Right atrium auricular region (tissue), 2 donors: ENCODE measurements around the gene NRXN3. TPM values are rescaled to one million over a fixed set of nuclear protein-coding genes. Genes with fewer than 3 reads are reported as not detected.

Experiments
- DNase-seq: peaks from one replicate; pipeline ENCODE4 v3.0.0-alpha.2; 2019; ENCODE audit warnings: low spot score
- H3K27ac ChIP-seq, 2 donors: fragments of 200-600 bp; sonication (generic); 1 replicate in 1 of 2; 2 replicates in 1 of 2; pipeline ENCODE4 v1.5.1; 2016 to 2019
- H3K27me3 ChIP-seq, 2 donors: fragments of 200-600 bp; sonication (generic); one replicate each; pipeline versions ENCODE4 v1.5.1 to v1.6.0; 2017 to 2019
- H3K36me3 ChIP-seq: fragments of 200-600 bp; sonication (generic); one replicate; pipeline ENCODE4 v1.5.1; 2016
- H3K4me1 ChIP-seq, 2 donors: fragments of 200-600 bp; sonication (generic); one replicate each; pipeline versions ENCODE4 v1.5.1 to v1.6.0; 2017 to 2019
- H3K4me3 ChIP-seq, 2 donors: fragments of 200-600 bp; sonication (generic); 1 replicate in 1 of 2; 2 replicates in 1 of 2; pipeline ENCODE4 v1.5.1; 2017 to 2019; ENCODE audit warnings: mild to moderate bottlenecking in 1 of 2, moderate library complexity in 1 of 2
- H3K9me3 ChIP-seq, 2 donors: fragments of 200-600 bp; sonication (generic); one replicate each; pipeline ENCODE4 v1.5.1; 2019
- CTCF ChIP-seq, 2 donors: fragments of 200-600 bp; sonication (generic); IDR thresholded peaks; one replicate each; pipeline ENCODE4 v1.5.1; 2019; ENCODE audit warnings: antibody characterized with exemption in 2 of 2
- total RNA-seq, 2 donors: library from RNA; depleted of rRNA; stranded (reverse); fragments of >200 nt; gene quantifications; one replicate each; pipeline ENCODE4 v1.1.0, GENCODE V29; 2016

NRXN3 gene
- total RNA-seq, 2 donors from 2014 or later = 2.0 to 2.3 TPM

- Histone ChIP-seq H3K4me1 (no peaks in the 10 kb centered on the region), H3K27me3 (no peaks in the 10 kb centered on the region), H3K36me3 (no peaks in the 10 kb centered on the region), H3K27ac (no peak overlapping the region), H3K9me3 (no peaks in the 10 kb centered on the region), H3K4me3 (no peak overlapping the region)
- no peak for TF ChIP-seq CTCF (IDR thresholded peaks at IDR 0.05)
- no peak for DNase-seq
These were observed 447.6 kb downstream of the NRXN3 start for GRCh38 chr14:78617735-78618134.

- no peak for TF ChIP-seq CTCF (IDR thresholded peaks at IDR 0.05)
- no peaks in the 10 kb centered on the region for H3K27me3 ChIP-seq
- DNase-seq = no peak
- no peak overlapping the region for H3K4me3 ChIP-seq
- H3K4me1 ChIP-seq = no peaks in the 10 kb centered on the region
- no peaks in the 10 kb centered on the region for H3K9me3 ChIP-seq
- no peak overlapping the region for H3K27ac ChIP-seq
- no peaks in the 10 kb centered on the region for H3K36me3 ChIP-seq
These were observed 448.2 kb downstream of the NRXN3 start for GRCh38 chr14:78618368-78618767.

GRCh38 chr14:78627114-78627513, 456.9 kb downstream of the NRXN3 start:
- Histone ChIP-seq H3K36me3 (no peaks in the 10 kb centered on the region), H3K9me3 (no peaks in the 10 kb centered on the region), H3K4me3 (no peak overlapping the region), H3K4me1 (no peaks in the 10 kb centered on the region), H3K27me3 (no peaks in the 10 kb centered on the region), H3K27ac (no peak overlapping the region)
- TF ChIP-seq CTCF (IDR thresholded peaks at IDR 0.05) = no peak
- no peak for DNase-seq

- H3K27me3 ChIP-seq = no peaks in the 10 kb centered on the region
- no peak for DNase-seq
- TF ChIP-seq CTCF (IDR thresholded peaks at IDR 0.05) = no peak
- H3K36me3 ChIP-seq = no peaks in the 10 kb centered on the region
- no peaks in the 10 kb centered on the region for H3K9me3 ChIP-seq
- no peak overlapping the region for H3K4me3 ChIP-seq
- no peak overlapping the region for H3K27ac ChIP-seq
- H3K4me1 ChIP-seq = no peaks in the 10 kb centered on the region
These were observed 461.4 kb downstream of the NRXN3 start for GRCh38 chr14:78631551-78631950.

- Histone ChIP-seq H3K4me1 (no peaks in the 10 kb centered on the region), H3K4me3 (no peak overlapping the region), H3K27ac (no peak overlapping the region), H3K27me3 (no peaks in the 10 kb centered on the region), H3K9me3 (no peaks in the 10 kb centered on the region), H3K36me3 (no peaks in the 10 kb centered on the region)
- TF ChIP-seq CTCF (IDR thresholded peaks at IDR 0.05) = no peak
- no peak for DNase-seq
These were observed 463.6 kb downstream of the NRXN3 start for GRCh38 chr14:78633752-78634151.

GRCh38 chr14:78637489-78637888, 467.3 kb downstream of the NRXN3 start:
- no peak for TF ChIP-seq CTCF (IDR thresholded peaks at IDR 0.05)
- no peaks in the 10 kb centered on the region for H3K36me3 ChIP-seq

More at GRCh38 chr14:78637489-78637888, 467.3 kb downstream of the NRXN3 start:
- Histone ChIP-seq H3K4me1 (no peaks in the 10 kb centered on the region), H3K27ac (no peak overlapping the region), H3K27me3 (no peaks in the 10 kb centered on the region), H3K4me3 (no peak overlapping the region), H3K9me3 (no peaks in the 10 kb centered on the region)
- DNase-seq = no peak
